ENCODE measurements around the gene RDH11. TPM values are rescaled to one million over a fixed set of nuclear protein-coding genes. Genes with fewer than 3 reads are reported as not detected.

Gene RDH11
- total and polyA plus RNA-seq, 2 donors (not counting 3 experiments of a cell fraction or from before 2014, with no cell fraction given): 79.8 to 93.2 TPM

- FAIRE-seq (peak; percentile 78), DNase-seq (ENCODE audit: low read depth, low spot score) (peak; percentile 88)
- TF ChIP-seq EZH2 (IDR thresholded peaks at IDR 0.05; ENCODE audit: borderline replicate concordance, low read depth, low read length, severe bottlenecking) (no peak), POLR2A (IDR thresholded peaks at IDR 0.05; ENCODE audit: low read depth, low read length) (peak; percentile 69), POLR2AphosphoS5 (IDR thresholded peaks at IDR 0.05; ENCODE audit: insufficient read depth, low read depth, low read length) (peak; percentile 81)
- H3K27me3 ChIP-seq (ENCODE audit: control insufficient read depth in 2 of 2, insufficient read depth in 2 of 2, low read length in 2 of 2): no peaks in the 10 kb centered on the region
- intact Hi-C loops (cut with micrococcal nuclease) (loop anchor here (1.0 to 2.0 kb wide), 2 partner anchors 21 to 30 kb away; partner anchors contain the start of gene RDH11), dilution Hi-C loops (cut with MboI; ENCODE audit: extremely low pct_ligation_motif_present, low sequenced_read_pairs) (no loop called here)
- H3K36me3 ChIP-seq (ENCODE audit: control insufficient read depth in 2 of 2, extremely low read depth in 1 of 2, insufficient read depth in 2 of 2, low read length in 2 of 2): peaks cover 2% of the 10 kb centered on the region in 2 experiments
- H3K4me3 ChIP-seq (replicated peaks in 1 of 3; ENCODE audit: insufficient read depth in 1 of 3, low read depth in 1 of 3, low read length in 3 of 3): peak within 1 kb of the TSS; percentile 88 to 99 (median 97)
- CTCF ChIA-PET: interaction anchor here (0.7 to 15.5 kb wide), 10 partner anchors 8 to 75 kb away, joined by 3 to 437 read pairs (median 6); partner anchors contain the start of genes ARG2, PIGH, RDH11 and RDH12
- peak within 1 kb of the TSS; percentile 94 for H3K9ac ChIP-seq (replicated peaks; ENCODE audit: extremely low read depth, insufficient read depth, low read length)
- no TSS peak for BruUV-seq (replicated peaks)
- peak within 1 kb of the TSS; percentile 83 for H3K27ac ChIP-seq (ENCODE audit: insufficient read depth, low read depth, low read length)
- POLR2A ChIA-PET: interaction anchor here (0.9 kb wide), 1 partner anchor 75 kb away, joined by 3 read pairs; the partner anchor contains the start of gene PIGH
- H3K79me2 ChIP-seq (ENCODE audit: control insufficient read depth, insufficient read depth, low read length): peaks cover 44% of the 10 kb centered on the region
- peak within 1 kb of the TSS; percentile 94 for H2AFZ ChIP-seq (ENCODE audit: low read depth, low read length)
- no peaks in the 10 kb centered on the region for H3K9me3 ChIP-seq (replicated peaks; ENCODE audit: control insufficient read depth, insufficient read depth, low read length)
- peaks cover 18% of the 10 kb centered on the region for H3K4me1 ChIP-seq (ENCODE audit: control insufficient read depth, extremely low read depth, insufficient read depth, low read length)
- H4K20me1 ChIP-seq (replicated peaks; ENCODE audit: control insufficient read depth, extremely low read depth, insufficient read depth, low read length): peaks cover 5% of the 10 kb centered on the region
- H3K4me2 ChIP-seq (ENCODE audit: insufficient read depth, low read length): peak within 1 kb of the TSS; percentile 98
- no peaks in the 10 kb centered on the region for H3K9me1 ChIP-seq (replicated peaks; ENCODE audit: control insufficient read depth, extremely low read depth, insufficient read depth, low read length)
These were observed 20.9 kb downstream of the RDH11 start, which contains the start of gene VTI1B for GRCh38 chr14:67674480-67675218. Gene VTI1B (minus strand): TSS chr14:67674632. CDS start chr14:67674489, 143 bp downstream.

- Histone ChIP-seq H3K27ac (ENCODE audit: insufficient read depth, low read depth, low read length) (peak overlapping the region; percentile 83), H4K20me1 (replicated peaks; ENCODE audit: control insufficient read depth, extremely low read depth, insufficient read depth, low read length) (peaks cover 5% of the 10 kb centered on the region), H3K4me2 (ENCODE audit: insufficient read depth, low read length) (peak overlapping the region; percentile 98), H3K9me1 (replicated peaks; ENCODE audit: control insufficient read depth, extremely low read depth, insufficient read depth, low read length) (no peaks in the 10 kb centered on the region), H3K79me2 (ENCODE audit: control insufficient read depth, insufficient read depth, low read length) (peaks cover 45% of the 10 kb centered on the region), H3K27me3 (ENCODE audit: control insufficient read depth in 2 of 2, insufficient read depth in 2 of 2, low read length in 2 of 2) (no peaks in the 10 kb centered on the region), H3K9me3 (replicated peaks; ENCODE audit: control insufficient read depth, insufficient read depth, low read length) (no peaks in the 10 kb centered on the region), H3K4me3 (replicated peaks in 1 of 3; ENCODE audit: insufficient read depth in 1 of 3, low read depth in 1 of 3, low read length in 3 of 3) (peak overlapping the region; percentile 88 to 99 (median 97)), H3K4me1 (ENCODE audit: control insufficient read depth, extremely low read depth, insufficient read depth, low read length) (peaks cover 17% of the 10 kb centered on the region), H3K36me3 (ENCODE audit: control insufficient read depth in 2 of 2, extremely low read depth in 1 of 2, insufficient read depth in 2 of 2, low read length in 2 of 2) (peaks cover 2% of the 10 kb centered on the region in 2 experiments), H3K9ac (replicated peaks; ENCODE audit: extremely low read depth, insufficient read depth, low read length) (peak overlapping the region; percentile 94), H2AFZ (ENCODE audit: low read depth, low read length) (peak overlapping the region; percentile 94)
- FAIRE-seq (peak; percentile 43), DNase-seq (ENCODE audit: low read depth, low spot score) (peak; percentile 70)
- intact Hi-C loops (cut with micrococcal nuclease): loop anchor here (1.0 to 2.0 kb wide), 2 partner anchors 21 to 31 kb away; partner anchors contain the start of gene RDH11
- POLR2A ChIA-PET: no interaction called here
- dilution Hi-C loops (cut with MboI; ENCODE audit: extremely low pct_ligation_motif_present, low sequenced_read_pairs): no loop called here
- BruUV-seq (replicated peaks): TSS peak; percentile 38
- CTCF ChIA-PET: interaction anchor here (1.1 to 15.5 kb wide), 6 partner anchors 21 to 147 kb away, joined by 3 to 437 read pairs (median 8); partner anchors contain the start of genes ARG2, PIGH, RDH11 and RDH12
- TF ChIP-seq POLR2AphosphoS5 (IDR thresholded peaks at IDR 0.05; ENCODE audit: insufficient read depth, low read depth, low read length) (no peak), MYC (IDR thresholded peaks at IDR 0.05; ENCODE audit: low read depth, low read length) (no peak), CTCF (IDR thresholded peaks at IDR 0.05; ENCODE audit: extremely low read depth in 1 of 2, insufficient read depth in 1 of 2, low read depth in 1 of 2, low read length in 2 of 2) (no peak), FOS (IDR thresholded peaks at IDR 0.05; ENCODE audit: borderline replicate concordance, insufficient read depth, low read length) (no peak), GATA2 (IDR thresholded peaks at IDR 0.05; ENCODE audit: insufficient read depth, insufficient read length, low read depth, low read length) (no peak), MAX (IDR thresholded peaks at IDR 0.05; ENCODE audit: insufficient read depth, insufficient read length) (no peak), POLR2A (IDR thresholded peaks at IDR 0.05; ENCODE audit: low read depth, low read length) (no peak), JUN (IDR thresholded peaks at IDR 0.05; ENCODE audit: borderline replicate concordance, insufficient read depth, insufficient read length, low read depth) (no peak), EZH2 (IDR thresholded peaks at IDR 0.05; ENCODE audit: borderline replicate concordance, low read depth, low read length, severe bottlenecking) (no peak)
These were observed 21.5 kb downstream of the RDH11 start for GRCh38 chr14:67674139-67674479.

Measured in endothelial cell of umbilical vein (primary cell).